HG02798 (cell line): ENCODE measurements around the gene PTPRC.

ENCODE experiments used
- ATAC-seq: cut with Tn5 transposase; IDR thresholded peaks from one replicate; pipeline ENCODE4 v1.9.1; 2021; ENCODE audit warnings: mild to moderate bottlenecking; ENCODE audit not compliant: unreplicated experiment, poor library complexity

The PTPRC gene

DNA sequence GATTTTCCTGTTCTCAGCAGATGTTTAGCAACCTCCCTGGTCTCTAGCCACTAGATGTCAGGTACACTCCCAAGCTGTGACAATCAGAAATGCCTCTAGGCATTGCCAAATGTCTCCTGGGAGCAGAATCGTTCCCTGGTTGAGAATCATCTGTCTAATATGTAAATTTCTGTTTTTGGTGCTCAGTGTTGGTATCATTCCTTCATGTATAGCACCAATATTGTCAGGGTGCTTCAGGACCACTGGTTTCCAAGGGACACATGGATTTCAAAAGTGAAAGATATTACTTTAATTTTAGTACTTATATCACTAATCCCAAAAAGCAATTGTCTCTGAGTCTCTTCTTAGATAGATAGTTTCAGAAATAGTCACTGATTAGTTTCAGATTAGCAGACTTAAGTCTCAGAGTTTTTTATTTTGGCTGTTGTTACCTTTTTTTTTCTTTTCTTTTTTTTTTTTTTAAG is 160.1 kb downstream of the PTPRC start:
- peak; percentile 68 for ATAC-seq

- no peak for ATAC-seq
These were observed 166.8 kb downstream of the PTPRC start for GRCh38 chr1:198805498-198806151.

GRCh38 chr1:198806861-198807260 is 168.0 kb downstream of the PTPRC start:
- no peak for ATAC-seq
